ENCODE data around the gene MTMR10. TPM values are rescaled to one million over a fixed set of nuclear protein-coding genes. Genes with fewer than 3 reads are reported as not detected.

Gene MTMR10
- total RNA-seq, 1 experiment from 2014 or later: 23.2 TPM

DNA sequence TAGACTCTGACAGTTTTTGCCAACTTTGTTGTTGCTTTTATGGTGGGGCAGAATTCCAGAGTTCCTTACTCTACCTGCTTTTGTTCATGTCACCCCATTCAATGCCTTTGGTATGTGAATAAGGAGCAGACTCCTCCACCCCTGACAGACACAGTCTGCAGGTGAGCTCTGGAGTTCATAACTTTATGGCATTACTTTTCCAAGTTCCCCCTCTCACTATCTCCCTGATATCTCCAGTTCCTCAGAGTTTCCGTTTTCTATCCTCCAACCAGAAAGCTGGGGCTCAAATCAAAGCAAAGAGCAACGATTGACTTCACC, 23.1 kb upstream of the MTMR10 start:
- Histone ChIP-seq H2AFZ (ENCODE audit: low read length) (no peak overlapping the region), H4K91ac (ENCODE audit: insufficient read length, low read depth, low read length) (no peak overlapping the region), H2BK5ac (ENCODE audit: insufficient read length, low read length) (no peak overlapping the region), H3K27me3 (ENCODE audit: insufficient read depth, low read length) (no peaks in the 10 kb centered on the region), H3K18ac (ENCODE audit: insufficient read length, low read depth, low read length) (no peak overlapping the region), H2BK12ac (ENCODE audit: insufficient read length, low read depth, low read length) (no peak overlapping the region), H4K8ac (replicated peaks; ENCODE audit: insufficient read length, low read depth, low read length) (no peak overlapping the region), H3K9me3 (ENCODE audit: control insufficient read depth, low read depth, low read length) (no peaks in the 10 kb centered on the region), H3K4ac (ENCODE audit: low read depth, low read length) (no peak overlapping the region), H2BK20ac (ENCODE audit: low read depth, low read length, poor library complexity, severe bottlenecking) (no peak overlapping the region), H3K23ac (ENCODE audit: insufficient read length, low read depth, low read length) (no peak overlapping the region), H3K4me2 (ENCODE audit: insufficient read depth, insufficient read length, low read length) (no peak overlapping the region), H3T11ph (ENCODE audit: low read length) (no peak overlapping the region), H4K20me1 (ENCODE audit: control insufficient read depth, insufficient read depth, insufficient read length) (no peaks in the 10 kb centered on the region), H3K14ac (ENCODE audit: insufficient read depth, low read length) (no peak overlapping the region; the same call in 1 of the 2 replicates), H2BK15ac (ENCODE audit: low read depth, low read length) (no peak overlapping the region), H3K4me1 (ENCODE audit: insufficient read depth, low read length) (no peaks in the 10 kb centered on the region), H2AK5ac (ENCODE audit: insufficient read length, low read length) (no peak overlapping the region), H3K27ac (ENCODE audit: insufficient read length, low read depth, low read length) (no peak overlapping the region), H4K5ac (ENCODE audit: insufficient read length, low read depth, low read length) (no peak overlapping the region), H3K23me2 (ENCODE audit: insufficient read length, low read depth, low read length, poor library complexity, severe bottlenecking) (no peaks in the 10 kb centered on the region), H3K9ac (ENCODE audit: extremely low read depth, insufficient read length, low read length) (no peak overlapping the region), H3K79me2 (ENCODE audit: insufficient read depth, low read length) (no peaks in the 10 kb centered on the region), H3K56ac (ENCODE audit: insufficient read length, low read depth, low read length) (no peak overlapping the region), H2BK120ac (ENCODE audit: low read depth, low read length, poor library complexity, severe bottlenecking) (no peak overlapping the region), H3K79me1 (ENCODE audit: insufficient read depth, low read depth, low read length, poor library complexity, severe bottlenecking) (no peaks in the 10 kb centered on the region)
- Mint-ChIP-seq H3K27ac (no peak overlapping the region), H3K36me3 (ENCODE audit: insufficient read depth in 1 of 3, low read depth in 3 of 3) (peaks cover 6 to 19% (median 7%) of the 10 kb centered on the region in 3 experiments; a peak in 6 of 7 replicates), H3K4me3 (no peak overlapping the region), H3K27me3 (ENCODE audit: low read depth) (no peaks in the 10 kb centered on the region; the same call in 1 of the 2 replicates), H3K9me3 (peaks cover 21 to 24% of the 10 kb centered on the region in 2 experiments), H3K4me1 (peaks cover 16 to 18% of the 10 kb centered on the region in 2 experiments)
- DNase-seq: no peak
- TF ChIP-seq, protein P1, sequence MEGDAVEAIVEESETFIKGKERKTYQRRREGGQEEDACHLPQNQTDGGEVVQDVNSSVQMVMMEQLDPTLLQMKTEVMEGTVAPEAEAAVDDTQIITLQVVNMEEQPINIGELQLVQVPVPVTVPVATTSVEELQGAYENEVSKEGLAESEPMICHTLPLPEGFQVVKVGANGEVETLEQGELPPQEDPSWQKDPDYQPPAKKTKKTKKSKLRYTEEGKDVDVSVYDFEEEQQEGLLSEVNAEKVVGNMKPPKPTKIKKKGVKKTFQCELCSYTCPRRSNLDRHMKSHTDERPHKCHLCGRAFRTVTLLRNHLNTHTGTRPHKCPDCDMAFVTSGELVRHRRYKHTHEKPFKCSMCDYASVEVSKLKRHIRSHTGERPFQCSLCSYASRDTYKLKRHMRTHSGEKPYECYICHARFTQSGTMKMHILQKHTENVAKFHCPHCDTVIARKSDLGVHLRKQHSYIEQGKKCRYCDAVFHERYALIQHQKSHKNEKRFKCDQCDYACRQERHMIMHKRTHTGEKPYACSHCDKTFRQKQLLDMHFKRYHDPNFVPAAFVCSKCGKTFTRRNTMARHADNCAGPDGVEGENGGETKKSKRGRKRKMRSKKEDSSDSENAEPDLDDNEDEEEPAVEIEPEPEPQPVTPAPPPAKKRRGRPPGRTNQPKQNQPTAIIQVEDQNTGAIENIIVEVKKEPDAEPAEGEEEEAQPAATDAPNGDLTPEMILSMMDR (conservative IDR thresholded peaks at IDR 0.05): no peak
- WGBS (ENCODE audit: extremely low coverage, insufficient read length, low lambda C conversion rate): no CpG with 5 or more reads among the region's 2 CpGs

Measured in H9 (cell line).